Right cardiac atrium (tissue), 5 donors: ENCODE measurements around the gene TRIM52. TPM values are rescaled to one million over a fixed set of nuclear protein-coding genes. Genes with fewer than 3 reads are reported as not detected.
"Not testable (repeated sequence)": the region's sequence is repeated elsewhere in the genome, so short reads cannot be mapped to it uniquely, and the experiment has no call there.

Experiments
- ATAC-seq, 2 donors: fragments of 200-7000 bp; cut with Tn5 transposase; one replicate each; pipeline versions ENCODE4 v1.8.0 to v1.9.1; 2020; ENCODE audit warnings: moderate library complexity in 2 of 2, mild to moderate bottlenecking in 1 of 2
- DNase-seq, 3 donors: peaks; one replicate each; pipeline ENCODE4 v3.0.0-alpha.2; 2020
- H3K27ac ChIP-seq: one replicate; pipeline ENCODE4 v1.5.1; 2013; ENCODE audit warnings: mild to moderate bottlenecking, low read length, control low read depth, moderate library complexity
- H3K27me3 ChIP-seq: one replicate; pipeline ENCODE4 v1.6.1; 2013; ENCODE audit not compliant: control insufficient read depth, insufficient read depth
- H3K4me1 ChIP-seq: one replicate; pipeline ENCODE4 v1.6.1; 2013; ENCODE audit warnings: low read length; ENCODE audit not compliant: control insufficient read depth, insufficient read depth
- H3K4me3 ChIP-seq: one replicate; pipeline ENCODE4 v1.5.1; 2013; ENCODE audit warnings: low read length, control low read depth
- H3K9me3 ChIP-seq: one replicate; pipeline ENCODE4 v1.6.1; 2013; ENCODE audit warnings: low read length; ENCODE audit not compliant: control insufficient read depth
- WGBS: extraction: QIAGEN DNeasy Blood & Tissue Kit; methylation state at CpG from one replicate; pipeline ENCODE4 v1.1.7; 2013; 5-methylcytosine and 5-hydroxymethylcytosine counted together
- intact Hi-C, 4 donors: fragments of 100-400 bp; cut with DNase I; formaldehyde crosslinking; loops; one replicate each; pipeline versions ENCODE4 v1.11.0 to v1.14.0; 2022 to 2023
- long read RNA-seq, 4 donors: library from polyadenylated mRNA; unstranded; transcript quantifications; one replicate each; pipeline ENCODE4 v2.0.0, GENCODE V29; 2020 to 2021
- polyA plus RNA-seq: library from polyadenylated mRNA; stranded (reverse); fragments of 200-250 nt; gene quantifications from one replicate; pipeline ENCODE4 v1.2.3, GENCODE V29; 2013
- total RNA-seq, 4 donors: library from RNA; stranded (reverse); fragmentation: NEBNext Ultra II Directional; extraction: Animal tissue kit (Norgen Biotek cat#: 25700); gene quantifications; one replicate each; pipeline ENCODE4 v1.2.1, GENCODE V29; 2021
- donor health status: healthy with polysubstance abuse.
- donor health status: DM: no; HTN: yes; CAD: no.
- donor health status: DM: no; HTN: no; CAD: no.
- donor health status: DM: no; HTN: yes; CAD: no; lungs with severe emphysema.
- donor health status: DM: yes; HTN: yes; CAD: no.

The TRIM52 gene
- total RNA-seq (10 to 100 TPM in 2 of 4 donors, 1 to 10 TPM in 2; 8.2 to 11.6 (median 10.6) TPM), polyA plus RNA-seq (9.3 TPM)
- long read RNA-seq, donor 1, full-length matches to known transcripts, result 12 of 15 reads
- long read RNA-seq, donor 1, partial matches to known transcripts, result 0 of 15 reads
- long read RNA-seq, donor 1, other reads (novel, unspliced or antisense), result 3 of 15 reads
- long read RNA-seq, donor 2, partial matches to known transcripts, result 0 of 4 reads
- long read RNA-seq, donor 2, other reads (novel, unspliced or antisense), result 2 of 4 reads
- long read RNA-seq, donor 3, full-length matches to known transcripts, result 9 of 10 reads
- long read RNA-seq, donor 3, partial matches to known transcripts, result 0 of 10 reads
- long read RNA-seq, donor 3, other reads (novel, unspliced or antisense), result 1 of 10 reads
- long read RNA-seq, donor 4, full-length matches to known transcripts, result 3 of 4 reads
- long read RNA-seq, donor 4, partial matches to known transcripts, result 0 of 4 reads
- long read RNA-seq, donor 4, other reads (novel, unspliced or antisense), result 1 of 4 reads

- under 1% methylated on average over 43 of the region's 43 CpGs for WGBS
- Histone ChIP-seq H3K9me3 (no peaks in the 10 kb centered on the region), H3K27ac (peak within 1 kb of the TSS; percentile 94), H3K4me3 (peak within 1 kb of the TSS; percentile 89), H3K27me3 (no peaks in the 10 kb centered on the region), H3K4me1 (no peaks in the 10 kb centered on the region)
- intact Hi-C loops, result loop anchor here in 1 of 4 donors (2.0 kb wide), 1 partner anchor 70 kb away; no protein-coding TSS in a partner anchor
- ATAC-seq, result peak; percentile 95
- peak; percentile 94 to 98 (median 97) for DNase-seq
Observed at GRCh38 chr5:181260720-181261319, at the start of gene TRIM52. TRIM52 (minus strand) TSS chr5:181261143; CDS start chr5:181260813, 330 bp downstream.

GRCh38 chr5:181287331-181287730 lies 26.4 kb upstream of the TRIM52 start:
- H3K27ac ChIP-seq, ATAC-seq, H3K9me3 ChIP-seq, H3K4me3 ChIP-seq, H3K4me1 ChIP-seq, DNase-seq, H3K27me3 ChIP-seq, intact Hi-C loops: not testable (repeated sequence)
- 70% methylated on average over 1 of the region's 1 CpG for WGBS

- H3K27ac ChIP-seq, H3K27me3 ChIP-seq, DNase-seq, ATAC-seq, H3K4me3 ChIP-seq, H3K4me1 ChIP-seq, H3K9me3 ChIP-seq, intact Hi-C loops: not testable (repeated sequence)
- 94% methylated on average over 10 of the region's 10 CpGs for WGBS
Observed at GRCh38 chr5:181285962-181286705, 25.2 kb upstream of the TRIM52 start.

- intact Hi-C loops, H3K9me3 ChIP-seq, H3K27me3 ChIP-seq, ATAC-seq, H3K27ac ChIP-seq, H3K4me1 ChIP-seq, H3K4me3 ChIP-seq, DNase-seq: not testable (repeated sequence)
- 60% methylated on average over 5 of the region's 6 CpGs for WGBS
Observed at GRCh38 chr5:181283841-181284755, 23.2 kb upstream of the TRIM52 start.

- H3K9me3 ChIP-seq, result no peaks in the 10 kb centered on the region
- no peak for DNase-seq
- no peaks in the 10 kb centered on the region for H3K27me3 ChIP-seq
- intact Hi-C loops, result no loop called here
- no peak for ATAC-seq
- H3K4me3 ChIP-seq, result no peak overlapping the region
- no peaks in the 10 kb centered on the region for H3K4me1 ChIP-seq
- 87% methylated on average over 13 of the region's 13 CpGs for WGBS
- H3K27ac ChIP-seq, result no peak overlapping the region
Observed at GRCh38 chr5:181283347-181283746, 22.4 kb upstream of the TRIM52 start.

- 94% methylated on average over 7 of the region's 7 CpGs for WGBS
- Histone ChIP-seq H3K27me3 (no peaks in the 10 kb centered on the region), H3K4me3 (no peak overlapping the region), H3K4me1 (no peaks in the 10 kb centered on the region), H3K27ac (no peak overlapping the region), H3K9me3 (no peaks in the 10 kb centered on the region)
- ATAC-seq (no peak), DNase-seq (no peak)
- intact Hi-C loops, result no loop called here
Observed at GRCh38 chr5:181282874-181283273, 21.9 kb upstream of the TRIM52 start.

- DNase-seq, intact Hi-C loops, H3K4me1 ChIP-seq, H3K27ac ChIP-seq, H3K27me3 ChIP-seq, ATAC-seq, H3K4me3 ChIP-seq, H3K9me3 ChIP-seq: not testable (repeated sequence)
- WGBS, result 89% methylated on average over 16 of the region's 16 CpGs
Observed at GRCh38 chr5:181282415-181282814, 21.5 kb upstream of the TRIM52 start.

- Histone ChIP-seq H3K9me3 (no peaks in the 10 kb centered on the region), H3K27ac (no peak overlapping the region), H3K4me3 (no peak overlapping the region), H3K4me1 (no peaks in the 10 kb centered on the region), H3K27me3 (no peaks in the 10 kb centered on the region)
- WGBS, result 93% methylated on average over 18 of the region's 18 CpGs
- intact Hi-C loops, result no loop called here
- DNase-seq (no peak), ATAC-seq (no peak)
Observed at GRCh38 chr5:181281984-181282316, 21.0 kb upstream of the TRIM52 start.

GRCh38 chr5:181281077-181281983 lies 20.4 kb upstream of the TRIM52 start:
- no peaks in the 10 kb centered on the region for H3K27me3 ChIP-seq
- WGBS, result 93% methylated on average over 40 of the region's 40 CpGs
- H3K27ac ChIP-seq, result no peak overlapping the region

More at GRCh38 chr5:181281077-181281983, 20.4 kb upstream of the TRIM52 start:
- H3K9me3 ChIP-seq, result no peaks in the 10 kb centered on the region
- no peak overlapping the region for H3K4me3 ChIP-seq
- ATAC-seq, result no peak
- H3K4me1 ChIP-seq, result no peaks in the 10 kb centered on the region
- no peak for DNase-seq
- intact Hi-C loops, result no loop called here
